GM23248 (cell line): ENCODE measurements around the gene PKHD1.

Source experiments
- EZH2 ChIP-seq: fragments of 200-600 bp; sonication (generic); IDR thresholded peaks from 2 replicates; pipeline ENCODE4 v1.6.1; 2018; ENCODE audit warnings: antibody characterized with exemption, mild to moderate bottlenecking; ENCODE audit not compliant: insufficient read depth, poor library complexity, severe bottlenecking
- EZH2phosphoT487 ChIP-seq: fragments of 200-600 bp; sonication (generic); IDR thresholded peaks from 2 replicates; pipeline ENCODE4 v1.6.1; 2018; ENCODE audit warnings: antibody characterized with exemption, moderate library complexity, mild to moderate bottlenecking, low read depth; ENCODE audit not compliant: insufficient read depth

DNA sequence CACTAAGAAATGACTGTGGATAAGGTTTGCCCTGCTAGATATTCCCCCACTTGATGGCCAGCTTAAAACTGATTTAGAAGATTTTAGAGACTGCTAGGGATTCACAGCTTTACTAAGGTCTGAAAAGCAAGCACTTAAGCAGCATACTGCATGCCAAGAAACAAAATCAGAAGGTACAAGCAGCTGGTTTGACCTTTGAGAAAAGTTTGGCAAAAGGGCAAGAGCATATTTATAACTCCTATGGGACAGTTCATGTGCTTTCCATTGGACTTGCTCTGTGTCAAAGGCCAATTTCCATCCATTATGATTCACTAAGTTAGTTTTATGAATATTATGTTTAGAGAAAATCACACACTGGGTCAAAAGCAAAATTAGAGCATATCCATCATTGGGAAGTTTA, 402.8 kb downstream of the PKHD1 start:
- TF ChIP-seq EZH2: no peak
- no peak for TF ChIP-seq EZH2phosphoT487
